ENCODE measurements around the gene ACAP3.

DNA sequence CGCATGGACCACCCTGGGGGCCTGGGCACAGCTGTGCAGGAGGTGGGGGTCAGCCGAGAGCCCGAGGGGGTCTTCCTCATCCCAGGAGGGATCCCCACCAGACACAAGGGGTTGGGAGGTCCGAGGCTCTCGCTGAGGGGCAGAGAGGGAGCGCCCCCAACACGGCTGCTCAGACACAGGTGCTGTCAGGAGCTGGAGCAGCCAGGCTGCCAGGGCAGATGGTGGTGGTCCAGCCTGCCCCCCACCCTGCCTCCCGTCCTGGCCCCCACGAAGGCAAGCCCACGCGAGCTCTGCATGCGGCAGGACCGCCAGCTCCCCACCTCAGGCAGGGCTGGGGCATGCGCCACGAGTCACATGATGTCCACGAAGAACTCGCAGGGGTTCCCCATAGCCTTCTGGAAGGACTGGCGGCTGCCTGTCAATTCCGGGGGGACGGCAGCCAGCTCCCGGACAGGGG, 28.1 kb upstream of the ACAP3 start:
- TF ChIP-seq EZH2 (IDR thresholded peaks at IDR 0.05; ENCODE audit: low read depth, unreplicated experiment) (no peak), REST (IDR thresholded peaks at IDR 0.05; ENCODE audit: unreplicated experiment) (no peak), POLR2AphosphoS5 (IDR thresholded peaks at IDR 0.05; ENCODE audit: low read depth) (no peak), EZH2phosphoT487 (IDR thresholded peaks at IDR 0.05; ENCODE audit: unreplicated experiment) (no peak), ZNF331 (CRISPR knock-in tag; IDR thresholded peaks at IDR 0.05; ENCODE audit: low read depth) (no peak), JUNB (IDR thresholded peaks at IDR 0.05; ENCODE audit: unreplicated experiment) (no peak)
- TF ChIP-seq, protein P1, sequence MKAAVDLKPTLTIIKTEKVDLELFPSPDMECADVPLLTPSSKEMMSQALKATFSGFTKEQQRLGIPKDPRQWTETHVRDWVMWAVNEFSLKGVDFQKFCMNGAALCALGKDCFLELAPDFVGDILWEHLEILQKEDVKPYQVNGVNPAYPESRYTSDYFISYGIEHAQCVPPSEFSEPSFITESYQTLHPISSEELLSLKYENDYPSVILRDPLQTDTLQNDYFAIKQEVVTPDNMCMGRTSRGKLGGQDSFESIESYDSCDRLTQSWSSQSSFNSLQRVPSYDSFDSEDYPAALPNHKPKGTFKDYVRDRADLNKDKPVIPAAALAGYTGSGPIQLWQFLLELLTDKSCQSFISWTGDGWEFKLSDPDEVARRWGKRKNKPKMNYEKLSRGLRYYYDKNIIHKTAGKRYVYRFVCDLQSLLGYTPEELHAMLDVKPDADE (IDR thresholded peaks at IDR 0.05), result no peak
- TF ChIP-seq, protein P2, sequence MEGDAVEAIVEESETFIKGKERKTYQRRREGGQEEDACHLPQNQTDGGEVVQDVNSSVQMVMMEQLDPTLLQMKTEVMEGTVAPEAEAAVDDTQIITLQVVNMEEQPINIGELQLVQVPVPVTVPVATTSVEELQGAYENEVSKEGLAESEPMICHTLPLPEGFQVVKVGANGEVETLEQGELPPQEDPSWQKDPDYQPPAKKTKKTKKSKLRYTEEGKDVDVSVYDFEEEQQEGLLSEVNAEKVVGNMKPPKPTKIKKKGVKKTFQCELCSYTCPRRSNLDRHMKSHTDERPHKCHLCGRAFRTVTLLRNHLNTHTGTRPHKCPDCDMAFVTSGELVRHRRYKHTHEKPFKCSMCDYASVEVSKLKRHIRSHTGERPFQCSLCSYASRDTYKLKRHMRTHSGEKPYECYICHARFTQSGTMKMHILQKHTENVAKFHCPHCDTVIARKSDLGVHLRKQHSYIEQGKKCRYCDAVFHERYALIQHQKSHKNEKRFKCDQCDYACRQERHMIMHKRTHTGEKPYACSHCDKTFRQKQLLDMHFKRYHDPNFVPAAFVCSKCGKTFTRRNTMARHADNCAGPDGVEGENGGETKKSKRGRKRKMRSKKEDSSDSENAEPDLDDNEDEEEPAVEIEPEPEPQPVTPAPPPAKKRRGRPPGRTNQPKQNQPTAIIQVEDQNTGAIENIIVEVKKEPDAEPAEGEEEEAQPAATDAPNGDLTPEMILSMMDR (conservative IDR thresholded peaks at IDR 0.05; ENCODE audit: low read depth in 2 of 2), result no peak

Data from GM23338 (cell line).